IMR-90 (cell line): Measurements from ENCODE around the gene CNGA1. TPM values are rescaled to one million over a fixed set of nuclear protein-coding genes. Genes with fewer than 3 reads are reported as not detected.

Source experiments
- ATAC-seq: fragments of 200-7000 bp; cut with Tn5 transposase; 2 replicates; pipeline ENCODE4 v1.9.1; 2020; ENCODE audit warnings: low read depth, mild to moderate bottlenecking, moderate library complexity
- BruUV-seq: library from RNA; stranded (reverse); fragments of 400-500 nt; replicated peaks from 2 replicates; lab custom pipeline; 2021; lab: Mats Ljungman, UMichigan
- CTCF ChIA-PET: fragments of 300-600 bp; formaldehyde crosslinking; extraction: SDS; loops from one replicate; lab custom pipeline; 2021; ENCODE audit warnings: antibody characterized with exemption; lab: Yijun Ruan, JAX
- POLR2A ChIA-PET: fragments of 300-600 bp; sonication (Branson Sonifier 250); formaldehyde crosslinking; loops from one replicate; lab custom pipeline; 2022; ENCODE audit warnings: antibody characterized with exemption; ENCODE audit not compliant: unreplicated experiment; lab: Charles Lee
- DNase-seq: peaks from one replicate; pipeline ENCODE4 v3.0.0; 2013
- H2AFZ ChIP-seq: replicated peaks from 2 replicates; pipeline ENCODE3; 2013; ENCODE audit warnings: low read length, mild to moderate bottlenecking; ENCODE audit not compliant: poor library complexity
- H2AK5ac ChIP-seq: 2 replicates; pipeline ENCODE4 v1.6.1; 2013; ENCODE audit warnings: low read depth, low read length, inconsistent platforms
- H2AK9ac ChIP-seq: replicated peaks from 2 replicates; pipeline ENCODE3; 2013; ENCODE audit warnings: mild to moderate bottlenecking, low read depth, low read length, moderate library complexity; ENCODE audit not compliant: poor library complexity
- H2BK120ac ChIP-seq: 2 replicates; pipeline ENCODE4 v1.6.1; 2013; ENCODE audit warnings: low read depth, low read length, inconsistent platforms
- H2BK15ac ChIP-seq: 3 replicates; pipeline ENCODE4 v1.6.1; 2013; ENCODE audit warnings: low read depth, low read length, inconsistent platforms
- H2BK20ac ChIP-seq: 2 replicates; pipeline ENCODE4 v1.6.1; 2013; ENCODE audit warnings: low read depth, mild to moderate bottlenecking, inconsistent platforms, low read length, moderate library complexity
- H2BK5ac ChIP-seq: 2 replicates; pipeline ENCODE4 v1.6.1; 2013; ENCODE audit warnings: mild to moderate bottlenecking, low read depth, low read length, inconsistent platforms; ENCODE audit not compliant: poor library complexity, severe bottlenecking
- H3K14ac ChIP-seq: replicated peaks from 2 replicates; pipeline ENCODE4 v1.6.1; 2013; ENCODE audit warnings: low read depth, low read length, inconsistent platforms
- H3K18ac ChIP-seq: 2 replicates; pipeline ENCODE4 v1.6.1; 2013; ENCODE audit warnings: low read depth, low read length, control low read depth
- H3K23ac ChIP-seq: 2 replicates; pipeline ENCODE4 v1.6.1; 2013; ENCODE audit warnings: low read depth, low read length, inconsistent platforms
- H3K27ac ChIP-seq: 2 replicates; pipeline ENCODE4 v1.5.1; 2013; ENCODE audit warnings: mild to moderate bottlenecking, control low read depth, low read length; ENCODE audit not compliant: insufficient read depth
- H3K27me3 ChIP-seq: 2 replicates; pipeline ENCODE4 v1.6.1; 2013; ENCODE audit warnings: low read length; ENCODE audit not compliant: control insufficient read depth, insufficient read depth
- H3K36me3 ChIP-seq: 2 replicates; pipeline ENCODE4 v1.6.1; 2013; ENCODE audit warnings: low read length, mixed read lengths; ENCODE audit not compliant: control insufficient read depth, insufficient read depth
- H3K4ac ChIP-seq: 2 replicates; pipeline ENCODE4 v1.6.1; 2013; ENCODE audit warnings: low read depth, low read length, inconsistent platforms
- H3K4me1 ChIP-seq: 2 replicates; pipeline ENCODE4 v1.6.1; 2013; ENCODE audit warnings: low read length, mixed read lengths; ENCODE audit not compliant: control insufficient read depth, insufficient read depth
- H3K4me2 ChIP-seq: 2 replicates; pipeline ENCODE4 v1.6.1; 2013; ENCODE audit warnings: low read depth, mild to moderate bottlenecking, control low read depth, low read length, moderate library complexity
- H3K4me3 ChIP-seq: 2 replicates; pipeline ENCODE4 v1.5.1; 2013; ENCODE audit warnings: low read depth, mild to moderate bottlenecking, control low read depth, low read length, moderate library complexity; ENCODE audit not compliant: insufficient read depth
- H3K56ac ChIP-seq: 2 replicates; pipeline ENCODE4 v1.6.1; 2013; ENCODE audit warnings: low read length, inconsistent platforms; ENCODE audit not compliant: insufficient read depth; ENCODE audit errors: extremely low read depth
- H3K79me1 ChIP-seq, 2 experiments: 2 replicates each; pipeline ENCODE4 v1.6.1; 2013; ENCODE audit warnings: low read length in 2 of 2, inconsistent platforms in 1 of 2, low read depth in 1 of 2
- H3K9ac ChIP-seq: 2 replicates; pipeline ENCODE4 v1.6.1; 2013; ENCODE audit warnings: low read depth, low read length, control low read depth
- H3K9me1 ChIP-seq: 2 replicates; pipeline ENCODE4 v1.6.1; 2013; ENCODE audit warnings: low read length, inconsistent platforms; ENCODE audit not compliant: insufficient read depth
- H3K9me3 ChIP-seq: 2 replicates; pipeline ENCODE4 v1.6.1; 2013; ENCODE audit warnings: low read length; ENCODE audit not compliant: control insufficient read depth, insufficient read depth
- H4K20me1 ChIP-seq: 2 replicates; pipeline ENCODE4 v1.6.1; 2013; ENCODE audit warnings: low read length, inconsistent platforms; ENCODE audit not compliant: insufficient read depth
- H4K5ac ChIP-seq: 2 replicates; pipeline ENCODE4 v1.6.1; 2013; ENCODE audit warnings: mild to moderate bottlenecking, low read depth, low read length, control low read depth
- H4K8ac ChIP-seq, 2 experiments: 2 replicates each; pipeline ENCODE4 v1.6.1; 2013; ENCODE audit warnings: low read depth in 2 of 2, low read length in 2 of 2, control low read depth in 1 of 2, inconsistent platforms in 1 of 2
- H4K91ac ChIP-seq: 2 replicates; pipeline ENCODE4 v1.6.1; 2013; ENCODE audit warnings: low read depth, low read length, inconsistent platforms; ENCODE audit not compliant: insufficient read depth
- CHD1 ChIP-seq: IDR thresholded peaks from 2 replicates; pipeline ENCODE4 v1.6.1; 2012; ENCODE audit warnings: low read depth, low read length, improper control_type of control experiment
- CTCF ChIP-seq: conservative IDR thresholded peaks from 2 replicates; pipeline ENCODE4 v1.5.1; 2012; ENCODE audit warnings: mild to moderate bottlenecking, low read depth, low read length, improper control_type of control experiment
- FOS ChIP-seq: fragments of 150-350 bp; IDR thresholded peaks from 2 replicates; pipeline ENCODE4 v1.6.1; 2016; ENCODE audit warnings: low read depth, low read length
- MXI1 ChIP-seq: IDR thresholded peaks from 2 replicates; pipeline ENCODE4 v1.6.1; 2012; ENCODE audit warnings: low read depth, mild to moderate bottlenecking, low read length, moderate library complexity, borderline replicate concordance
- POLR2A ChIP-seq: IDR thresholded peaks from 2 replicates; pipeline ENCODE4 v1.6.1; 2012; ENCODE audit warnings: mild to moderate bottlenecking, low read depth, low read length
- RAD21 ChIP-seq: IDR thresholded peaks from 2 replicates; pipeline ENCODE4 v1.6.1; 2012; ENCODE audit warnings: low read length, improper control_type of control experiment
- SMC3 ChIP-seq: fragments of 150-350 bp; IDR thresholded peaks from 2 replicates; pipeline ENCODE4 v1.6.1; 2016; ENCODE audit warnings: low read depth, mild to moderate bottlenecking, antibody characterized with exemption, low read length, moderate library complexity
- USF2 ChIP-seq: fragments of 150-350 bp; IDR thresholded peaks from 2 replicates; pipeline ENCODE4 v1.6.1; 2017; ENCODE audit warnings: mild to moderate bottlenecking, antibody characterized with exemption, low read length, low read depth
- WGBS, 2 experiments: methylation state at CpG; one replicate each; pipeline versions ENCODE4 v1.1.5 to v1.1.7; 2013; ENCODE audit warnings: missing lambda C conversion rate in 2 of 2; ENCODE audit not compliant: insufficient read length in 1 of 2; ENCODE audit errors: extremely low coverage in 2 of 2; 5-methylcytosine and 5-hydroxymethylcytosine counted together
- dilution Hi-C: fragments of 300-500 bp; cut with HindIII; formaldehyde crosslinking; loops from one replicate; pipeline ENCODE4 v1.14.3; 2018; ENCODE audit warnings: low sequenced_read_pairs; ENCODE audit not compliant: unreplicated experiment
- in situ Hi-C: fragments of 300-500 bp; cut with MboI; formaldehyde crosslinking; loops from 3 replicates; pipeline ENCODE4 v1.14.3; 2019; ENCODE audit warnings: low sequenced_read_pairs, inconsistent platforms, mixed read lengths
- intact Hi-C: fragments of 100-400 bp; cut with micrococcal nuclease; formaldehyde crosslinking; loops from 2 replicates; pipeline ENCODE4 v1.10.0; 2022
- polyA plus RNA-seq, 3 experiments: library from polyadenylated mRNA; depleted of rRNA; stranded (reverse); fragments of >200 nt; gene quantifications; 2 replicates each; pipeline ENCODE4 v1.2.3, GENCODE V29; 2012; ENCODE audit warnings: low replicate concordance in 1 of 3
- total RNA-seq: library from RNA; depleted of rRNA; stranded (reverse); fragments of >200 nt; gene quantifications from 2 replicates; pipeline ENCODE4 v1.2.3, GENCODE V29; 2012

Gene CNGA1
- total and polyA plus RNA-seq, 2 of the 4 experiments (the other 2 are of a cell fraction) = not detected

- dilution Hi-C loops (no loop called here), intact Hi-C loops (no loop called here), in situ Hi-C loops (loop anchor here (10.0 kb wide), 1 partner anchor 252 kb away; no protein-coding TSS in a partner anchor)
- no peak overlapping the region for H3K23ac ChIP-seq
- no peak overlapping the region for H3K27ac ChIP-seq
- H3K27me3 ChIP-seq = peaks cover 20% of the 10 kb centered on the region
- H2AK5ac ChIP-seq = no peak overlapping the region
- H3K14ac ChIP-seq = no peak overlapping the region
- H3K36me3 ChIP-seq = no peaks in the 10 kb centered on the region
- DNase-seq (no peak), ATAC-seq (no peak)
- H3K56ac ChIP-seq = no peak overlapping the region
- no peaks in the 10 kb centered on the region for H3K9me3 ChIP-seq
- no peak overlapping the region for H3K4me2 ChIP-seq
- no peak overlapping the region for H3K18ac ChIP-seq
- 78% methylated on average over 6 of the region's 6 CpGs; no CpG with 5 or more reads in 1 of the 2 experiments for WGBS, 2 experiments
- H3K4me3 ChIP-seq = no peak overlapping the region
- H2AFZ ChIP-seq = no peak overlapping the region
- ChIA-PET POLR2A (no interaction called here), CTCF (no interaction called here)
- H4K5ac ChIP-seq = no peak overlapping the region
- H2AK9ac ChIP-seq = no peak overlapping the region
- no peak overlapping the region for H2BK120ac ChIP-seq
- no peak overlapping the region for H2BK5ac ChIP-seq
- H3K4ac ChIP-seq = no peak overlapping the region
- TF ChIP-seq SMC3 (no peak), CHD1 (no peak), MXI1 (no peak), USF2 (no peak), RAD21 (no peak), CTCF (no peak), POLR2A (no peak), FOS (no peak)
- no peak overlapping the region for H4K8ac ChIP-seq
- no peak overlapping the region for H2BK15ac ChIP-seq
- no peak overlapping the region for H4K91ac ChIP-seq
- H3K9me1 ChIP-seq = no peaks in the 10 kb centered on the region
- no peak overlapping the region for H3K9ac ChIP-seq
- H4K20me1 ChIP-seq = no peaks in the 10 kb centered on the region
- no peaks in the 10 kb centered on the region for H3K79me1 ChIP-seq
- H3K4me1 ChIP-seq = no peaks in the 10 kb centered on the region
- H2BK20ac ChIP-seq = no peak overlapping the region
- BruUV-seq = no TSS peak
These were observed 80.1 kb downstream of the CNGA1 start for GRCh38 chr4:47936336-47936735.
